ENCODE results near the gene TMEM43.
A peak's percentile ranks its signal among the peaks of the same experiment; 100 is the strongest.

Gene TMEM43

GRCh38 chr3:14138109-14138877 is 13.4 kb downstream of the TMEM43 start:
- DNase-seq (ENCODE audit: low read depth in 2 of 2), result no peak

DNA sequence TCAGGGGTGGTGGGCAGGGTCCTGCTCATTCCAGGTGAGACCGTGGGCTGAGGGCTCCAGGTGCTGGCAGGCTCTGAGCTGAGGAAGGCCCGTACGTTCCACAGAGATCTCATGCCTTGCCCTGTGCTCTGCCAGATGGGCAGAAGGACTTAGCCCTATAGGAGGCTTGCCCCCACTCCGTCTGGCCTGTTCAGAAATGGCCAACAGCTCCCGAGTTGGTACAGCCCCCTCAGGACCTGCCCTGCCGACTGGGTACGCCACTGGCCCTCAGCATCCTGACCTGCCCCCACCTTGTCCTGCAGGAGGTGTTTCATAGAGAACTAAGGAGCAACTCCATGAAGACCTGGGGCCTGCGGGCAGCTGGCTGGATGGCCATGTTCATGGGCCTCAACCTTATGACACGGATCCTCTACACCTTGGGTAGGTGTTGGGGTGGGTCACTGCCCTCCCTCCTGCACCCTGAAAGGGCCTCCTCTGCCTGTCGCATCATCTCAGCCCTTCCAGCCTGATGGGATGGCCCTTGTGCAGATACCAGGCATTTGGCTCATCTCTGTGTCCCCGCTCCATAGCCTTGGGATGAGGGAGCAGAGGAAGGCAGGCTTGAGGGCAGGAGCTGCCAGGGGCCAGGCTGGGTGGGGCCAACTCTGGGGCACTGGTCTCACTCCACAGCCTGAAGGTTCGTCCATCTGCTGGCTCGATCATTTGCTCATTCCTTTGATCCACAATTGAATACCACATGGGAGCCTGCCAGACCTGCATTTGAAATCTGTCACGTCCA is 14.2 kb downstream of the TMEM43 start:
- no peak for DNase-seq (ENCODE audit: low read depth in 2 of 2)

DNA sequence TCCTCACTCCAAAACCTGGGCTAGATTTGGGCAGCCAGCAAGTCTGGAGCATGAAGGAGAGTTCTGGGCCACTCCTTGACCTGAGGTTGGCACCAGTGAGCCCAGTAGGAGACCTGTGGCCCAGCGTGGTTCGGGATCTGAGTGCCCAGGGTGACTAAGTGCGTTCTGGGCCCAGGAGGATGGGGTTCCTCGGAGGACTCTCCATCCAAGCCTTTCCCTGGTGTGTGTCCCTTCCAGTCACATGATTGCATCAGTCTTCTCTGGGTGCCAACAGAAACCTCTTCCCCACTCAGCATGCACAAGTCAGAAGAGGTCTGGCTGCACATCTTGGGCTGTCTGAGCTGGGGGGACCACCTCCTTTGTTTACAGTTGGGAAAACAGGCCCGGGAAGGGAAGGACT is 14.9 kb downstream of the TMEM43 start:
- no peak for DNase-seq (ENCODE audit: low read depth in 2 of 2)

DNA sequence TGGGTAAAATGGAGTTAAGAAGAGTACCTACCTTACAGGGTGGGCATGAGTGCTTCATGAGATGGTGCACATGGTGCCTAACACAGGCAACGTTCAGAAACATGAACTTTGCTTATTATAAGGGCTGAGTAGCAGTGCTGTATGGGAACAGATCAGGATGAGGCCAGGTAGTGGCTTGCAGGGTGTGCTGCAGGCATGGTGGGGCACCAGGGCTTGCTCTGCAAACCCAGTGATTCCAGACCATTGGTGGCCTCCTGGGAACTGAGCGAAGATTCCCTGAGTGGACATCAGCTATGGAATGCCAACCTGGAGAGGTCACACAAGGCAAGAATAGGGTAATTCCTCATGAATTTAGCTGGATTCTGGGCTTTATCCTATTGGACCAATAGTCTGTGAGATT is 15.8 kb downstream of the TMEM43 start:
- DNase-seq (ENCODE audit: low read depth in 2 of 2), result no peak

GRCh38 chr3:14141144-14141543 is 16.3 kb downstream of the TMEM43 start:
- no peak for DNase-seq (ENCODE audit: low read depth in 2 of 2)

GRCh38 chr3:14141602-14142341 is 16.9 kb downstream of the TMEM43 start:
- no peak for DNase-seq (ENCODE audit: low read depth in 2 of 2)

GRCh38 chr3:14142567-14143270 is 17.9 kb downstream of the TMEM43 start:
- DNase-seq (ENCODE audit: low read depth in 2 of 2), result no peak

GRCh38 chr3:14143271-14144225 is 18.7 kb downstream of the TMEM43 start:
- no peak for DNase-seq (ENCODE audit: low read depth in 2 of 2)

- peak in 1 of 2 experiments; percentile 27 for DNase-seq (ENCODE audit: low read depth in 2 of 2)
Observed at GRCh38 chr3:14144423-14145075, 19.7 kb downstream of the TMEM43 start.

GRCh38 chr3:14145236-14145635 is 20.4 kb downstream of the TMEM43 start:
- no peak for DNase-seq (ENCODE audit: low read depth in 2 of 2)

DNA sequence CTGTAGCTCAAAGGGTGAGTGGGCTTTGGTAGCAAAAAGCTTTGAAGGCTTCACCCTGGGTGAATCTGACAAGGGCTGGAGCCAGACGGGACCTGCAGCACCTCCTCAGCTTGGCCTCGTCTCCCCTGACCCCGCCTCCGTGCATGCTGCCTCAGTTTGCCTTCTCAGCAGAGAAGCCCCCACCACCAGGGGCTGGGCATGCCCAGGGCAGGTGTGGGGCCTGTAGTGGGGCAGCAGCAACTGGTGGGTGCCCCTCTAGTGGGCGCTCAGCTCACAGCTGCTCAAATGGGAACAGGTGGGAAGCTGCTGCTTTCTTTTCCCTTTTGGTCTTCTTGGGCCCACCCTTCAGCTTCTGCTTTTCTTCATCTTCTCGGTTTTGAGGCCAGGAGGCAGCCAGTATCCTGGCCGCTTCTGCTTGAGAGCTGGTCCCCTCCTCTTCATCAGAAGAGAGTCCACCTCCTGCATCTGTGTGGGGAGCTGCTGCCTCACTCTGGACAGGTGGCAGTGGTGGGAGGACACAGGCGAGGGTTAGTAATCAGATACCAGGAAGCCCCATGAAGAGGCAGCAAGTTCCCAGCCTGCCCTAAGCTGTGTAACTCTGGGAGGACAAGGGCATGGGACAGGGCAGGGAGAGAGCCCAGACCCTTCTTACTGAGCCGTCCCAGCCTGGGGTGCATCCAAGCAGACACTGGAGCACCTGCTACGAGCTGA is 21.0 kb downstream of the TMEM43 start:
- DNase-seq (ENCODE audit: low read depth in 2 of 2), result no peak

DNA sequence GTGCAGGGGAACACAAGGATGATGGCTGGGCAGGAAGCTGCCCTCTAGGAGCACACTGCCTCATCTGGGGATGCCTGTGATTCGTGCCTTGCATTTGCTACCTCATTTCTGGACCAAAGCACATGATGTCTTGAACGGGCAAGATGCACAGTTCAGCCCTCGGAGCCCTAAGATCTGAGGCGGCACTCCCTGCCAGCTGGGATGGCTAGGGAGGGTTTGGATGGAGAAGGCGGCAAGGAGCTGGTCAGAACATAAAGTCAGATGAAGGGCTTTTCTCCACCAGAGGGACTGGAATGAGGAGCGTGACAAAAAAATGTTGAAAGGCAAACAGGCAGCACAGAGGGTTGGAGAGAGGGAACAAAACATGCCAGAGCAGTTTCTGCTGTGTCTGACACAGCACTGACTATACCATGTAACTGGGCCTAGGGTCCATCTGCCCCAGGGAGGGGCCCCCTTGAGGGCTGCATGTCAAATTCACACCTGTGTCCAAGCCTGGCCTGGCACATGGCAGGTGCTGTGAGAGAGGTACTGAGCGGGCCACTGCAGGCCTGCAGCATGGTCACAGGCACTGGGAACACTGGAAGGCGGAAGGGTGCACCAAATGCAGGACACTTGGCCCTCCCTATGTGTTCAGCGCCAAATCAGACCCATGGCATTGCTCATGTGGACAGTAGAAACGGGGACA is 21.7 kb downstream of the TMEM43 start:
- no peak for DNase-seq (ENCODE audit: low read depth in 2 of 2)

GRCh38 chr3:14147066-14147435 is 22.2 kb downstream of the TMEM43 start:
- DNase-seq (ENCODE audit: low read depth in 2 of 2), result no peak

- no peak for DNase-seq (ENCODE audit: low read depth in 2 of 2)
Observed at GRCh38 chr3:14147617-14148016, 22.8 kb downstream of the TMEM43 start.

- no peak for DNase-seq (ENCODE audit: low read depth in 2 of 2)
Observed at GRCh38 chr3:14148041-14148985, 23.5 kb downstream of the TMEM43 start.

DNA sequence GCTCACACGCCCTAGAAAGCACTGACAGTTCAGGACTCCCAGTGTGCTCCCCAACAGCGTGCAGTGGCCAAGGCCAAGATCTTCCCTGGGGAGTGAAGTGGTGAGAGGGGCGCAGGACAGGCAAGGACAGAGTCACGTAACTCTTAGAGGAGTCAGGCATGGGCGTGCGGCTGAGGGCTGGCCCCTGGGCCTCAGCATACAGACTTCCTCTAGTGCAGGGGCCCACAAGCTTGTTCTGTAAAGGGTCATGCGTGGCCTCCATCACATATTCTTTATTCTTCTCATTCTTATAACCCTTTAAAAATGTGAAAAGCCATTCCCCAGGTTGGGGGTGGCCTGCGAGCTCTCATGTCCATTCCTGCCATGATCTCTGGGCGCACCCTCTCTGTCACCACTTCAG is 25.2 kb downstream of the TMEM43 start:
- no peak for DNase-seq (ENCODE audit: low read depth in 2 of 2)

DNA sequence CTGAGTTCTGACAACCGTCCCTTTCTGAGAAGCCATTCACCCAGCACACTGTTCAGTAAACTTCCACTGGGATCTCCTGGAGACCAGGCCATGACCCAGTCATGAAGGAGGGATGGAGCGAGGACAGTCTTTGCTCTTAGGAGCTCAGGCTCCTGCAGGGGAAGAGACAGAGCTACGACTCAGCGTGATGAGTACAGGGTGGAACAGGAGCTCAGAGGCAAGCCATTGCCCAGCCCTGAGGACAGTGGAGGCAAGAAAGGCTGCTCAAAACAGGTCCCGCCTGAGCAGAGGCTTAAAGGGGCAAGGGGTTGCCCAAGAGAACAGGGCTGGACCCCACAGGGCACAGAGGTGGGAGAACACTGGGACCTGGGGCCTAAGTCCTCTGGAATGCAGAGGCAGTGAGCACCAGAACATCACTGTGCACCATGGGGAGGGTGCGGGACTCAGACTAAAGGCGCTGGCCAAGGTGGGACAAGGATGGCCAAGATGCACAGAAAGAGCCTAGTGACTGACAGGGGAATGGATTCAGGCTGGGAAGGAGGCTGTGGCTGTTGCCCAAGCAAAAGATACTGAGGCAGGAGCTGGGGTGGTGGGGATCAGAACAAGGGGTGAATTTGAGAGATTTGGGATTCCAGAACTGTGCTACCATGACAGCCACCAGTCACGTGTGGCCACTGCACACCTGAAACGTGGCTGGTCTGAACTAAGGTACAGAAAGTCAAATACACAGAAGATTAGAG is 25.8 kb downstream of the TMEM43 start:
- DNase-seq (ENCODE audit: low read depth in 2 of 2), result no peak
